K562 (cell line): ENCODE results near the gene VPS9D1. TPM values are rescaled to one million over a fixed set of nuclear protein-coding genes. Genes with fewer than 3 reads are reported as not detected.

Experiments used
- ATAC-seq: fragments of 200-7000 bp; cut with Tn5 transposase; 3 replicates; pipeline ENCODE4 v1.9.1; 2020; ENCODE audit warnings: moderate library complexity
- BruUV-seq: library from RNA; stranded (reverse); fragments of 400-500 nt; replicated peaks from 2 replicates; lab custom pipeline; 2021; lab: Mats Ljungman, UMichigan
- CTCF ChIA-PET: fragments of 300-600 bp; formaldehyde crosslinking; extraction: SDS; loops from one replicate; lab custom pipeline; 2021; ENCODE audit warnings: low intra/inter-chr PET ratio; lab: Yijun Ruan, JAX
- POLR2A ChIA-PET: fragments of 300-600, 350-650 bp; sonication (Branson Sonifier 250); formaldehyde crosslinking; extraction: SDS; loops from one replicate; lab custom pipeline; 2021; ENCODE audit warnings: antibody characterized with exemption, inconsistent platforms; lab: Yijun Ruan, JAX
- DNase-seq, 4 experiments: peaks; one replicate each; pipeline versions ENCODE4 v3.0.0 to v3.0.0-alpha.2; 2011 to 2018; ENCODE audit warnings: low spot score in 3 of 4, mixed read lengths in 3 of 4; ENCODE audit errors: extremely low read depth in 1 of 4
- FAIRE-seq: peaks from 2 replicates; lab custom pipeline; 2011; peaks lifted over from hg19 to GRCh38; lab: Jason Lieb, UNC
- H2AFZ ChIP-seq: 2 replicates; pipeline ENCODE4 v1.6.0; 2011; ENCODE audit warnings: low read depth, low read length, control low read depth, inconsistent platforms
- H3K27ac ChIP-seq: fragments of 200-600 bp; 3 replicates; pipeline ENCODE4 v1.8.0; 2011; ENCODE audit warnings: low read depth, mild to moderate bottlenecking, control low read depth, inconsistent platforms, low read length, moderate library complexity, mixed read lengths; ENCODE audit errors: extremely low read depth
- H3K27me3 ChIP-seq, 2 experiments: fragments of 300-600 bp in 1 of 2; 2 replicates in 1 of 2; 3 replicates in 1 of 2; pipeline versions ENCODE4 v1.6.0 to v1.8.0; 2011; ENCODE audit warnings: inconsistent platforms in 2 of 2, low read length in 2 of 2, mild to moderate bottlenecking in 1 of 2, mixed read lengths in 1 of 2, moderate library complexity in 1 of 2; ENCODE audit not compliant: control insufficient read depth in 2 of 2, insufficient read depth in 2 of 2
- H3K36me3 ChIP-seq: fragments of 300-600 bp; 3 replicates; pipeline ENCODE4 v1.8.0; 2011; ENCODE audit warnings: mild to moderate bottlenecking, low read length, inconsistent platforms; ENCODE audit not compliant: control insufficient read depth, insufficient read depth
- H3K4me1 ChIP-seq, 2 experiments: fragments of 200-600 bp in 1 of 2; replicated peaks in 1 of 2; 2 replicates in 1 of 2; 3 replicates in 1 of 2; pipeline versions ENCODE4 v1.5.1 to v1.8.0; 2011; ENCODE audit warnings: inconsistent platforms in 2 of 2, low read length in 2 of 2, mild to moderate bottlenecking in 1 of 2, mixed read lengths in 1 of 2, moderate library complexity in 1 of 2; ENCODE audit not compliant: control insufficient read depth in 2 of 2, insufficient read depth in 2 of 2
- H3K4me2 ChIP-seq: 2 replicates; pipeline ENCODE4 v1.6.1; 2011; ENCODE audit warnings: low read length, control low read depth, inconsistent platforms, mixed read lengths; ENCODE audit not compliant: insufficient read depth
- H3K4me3 ChIP-seq: fragments of 200-600 bp; sonication (generic), shearing (Covaris generic); 2 replicates; pipeline ENCODE4 v1.5.1; 2016; ENCODE audit warnings: control low read depth, inconsistent platforms
- H3K79me2 ChIP-seq: fragments of 200-600 bp; 3 replicates; pipeline ENCODE4 v1.8.0; 2011; ENCODE audit warnings: low read length, inconsistent platforms; ENCODE audit not compliant: control insufficient read depth, insufficient read depth
- H3K9ac ChIP-seq, 2 experiments: 2 replicates each; pipeline versions ENCODE4 v1.6.0 to v1.6.1; 2011; ENCODE audit warnings: low read depth in 2 of 2, low read length in 2 of 2, control low read depth in 1 of 2, inconsistent platforms in 1 of 2, mild to moderate bottlenecking in 1 of 2, mixed read lengths in 1 of 2; ENCODE audit not compliant: insufficient read depth in 1 of 2
- H3K9me1 ChIP-seq: one replicate; pipeline ENCODE4 v1.6.0; 2011; ENCODE audit warnings: inconsistent platforms, mild to moderate bottlenecking, low read length, moderate library complexity; ENCODE audit not compliant: control insufficient read depth, insufficient read depth
- H3K9me3 ChIP-seq: replicated peaks from 2 replicates; pipeline ENCODE4 v1.5.1; 2011; ENCODE audit warnings: low read depth, low read length, inconsistent platforms; ENCODE audit not compliant: control insufficient read depth, insufficient read depth
- H4K20me1 ChIP-seq: replicated peaks from 2 replicates; pipeline ENCODE4 v1.6.1; 2011; ENCODE audit warnings: low read length, inconsistent platforms, mixed read lengths; ENCODE audit not compliant: control insufficient read depth, insufficient read depth
- BACH1 ChIP-seq: fragments of 200-800 bp; sonication (Bioruptor generic); IDR thresholded peaks from 2 replicates; pipeline ENCODE4 v1.6.1; 2016; ENCODE audit warnings: missing genetic modification characterization, missing compliant biosample characterization
- BHLHE40 ChIP-seq: IDR thresholded peaks from 2 replicates; pipeline ENCODE4 v1.6.1; 2011; ENCODE audit warnings: low read length, improper control_type of control experiment
- FOXJ2 ChIP-seq: fragments of 200-800 bp; sonication (Bioruptor generic); IDR thresholded peaks from 2 replicates; pipeline ENCODE4 v1.6.1; 2016; ENCODE audit warnings: missing genetic modification characterization, missing compliant biosample characterization
- ILF3 ChIP-seq: fragments of 450-650 bp; IDR thresholded peaks from 2 replicates; pipeline ENCODE4 v1.6.1; 2018; ENCODE audit warnings: antibody characterized with exemption, mild to moderate bottlenecking, moderate library complexity, borderline replicate concordance
- L3MBTL2 ChIP-seq: fragments of 450-650 bp; IDR thresholded peaks from 2 replicates; pipeline ENCODE4 v1.6.1; 2016; ENCODE audit warnings: mild to moderate bottlenecking, moderate library complexity
- SMAD1 ChIP-seq: fragments of 150-350 bp; IDR thresholded peaks from 2 replicates; pipeline ENCODE4 v1.6.1; 2014; ENCODE audit warnings: low read length, low read depth; ENCODE audit not compliant: partially characterized antibody
- TAF15 ChIP-seq: fragments of 200-400 bp; formaldehyde crosslinking; IDR thresholded peaks from 2 replicates; pipeline ENCODE4 v1.6.1; 2017; ENCODE audit warnings: mild to moderate bottlenecking, low read depth, low read length, moderate library complexity
- ZNF175 ChIP-seq: fragments of 200-800 bp; sonication (Bioruptor generic); IDR thresholded peaks from 2 replicates; pipeline ENCODE4 v1.6.1; 2016; ENCODE audit warnings: low read depth, mild to moderate bottlenecking, missing genetic modification characterization, missing compliant biosample characterization
- WGBS: fragments of 100-300 bp; shearing (Covaris generic); methylation state at CpG from one replicate; pipeline ENCODE4 v1.1.6; 2016; ENCODE audit warnings: low coverage, mixed read lengths; ENCODE audit not compliant: insufficient coverage; ENCODE audit errors: missing lambda C conversion rate; 5-methylcytosine and 5-hydroxymethylcytosine counted together
- in situ Hi-C: fragments of 300-500 bp; cut with MboI; formaldehyde crosslinking; loops from 4 replicates; pipeline ENCODE4 v1.15.0; 2018; ENCODE audit warnings: inconsistent platforms, mixed read lengths
- intact Hi-C: fragments of 100-400 bp; cut with micrococcal nuclease; formaldehyde crosslinking; loops from 2 replicates; pipeline ENCODE4 v1.14.2; 2022
- polyA plus RNA-seq, 8 experiments: library from polyadenylated mRNA; depleted of rRNA in 4 of 8; stranded (reverse) in 5 of 8; unstranded in 3 of 8; fragments of >200 nt; fragmentation: Nextera tagmentation in 2 of 8; fragmentation: Illumina TruSeq in 1 of 8; extraction: Ambion mirVana in 2 of 8; extraction: Trizol in 1 of 8; gene quantifications; 2 replicates each; pipeline versions ENCODE4 v1.2.1 to v1.2.3, GENCODE V29; 2011 to 2014; ENCODE audit warnings: inconsistent platforms in 1 of 8, missing spikeins in 1 of 8
- total RNA-seq, 7 experiments: library from RNA; depleted of rRNA in 6 of 7; stranded (reverse); fragments of >200 nt in 6 of 7; fragmentation: Illumina TruSeq in 2 of 7; extraction: Trizol in 2 of 7; gene quantifications; 2 replicates each; pipeline versions ENCODE4 v1.2.1 to v1.2.3, GENCODE V29; 2011 to 2021; ENCODE audit warnings: low replicate concordance in 1 of 7
- TF ChIP-seq, protein P1 (sequence below): fragments of 450-650 bp; formaldehyde crosslinking; IDR thresholded peaks from 2 replicates; pipeline ENCODE4 v1.4.0; 2020; ENCODE audit warnings: mild to moderate bottlenecking, moderate library complexity
- TF ChIP-seq, protein P2 (sequence below): fragments of 250-450 bp; sonication (Bioruptor Pico); IDR thresholded peaks from 2 replicates; pipeline ENCODE4 v1.4.0; 2020; ENCODE audit warnings: mild to moderate bottlenecking, moderate library complexity, borderline replicate concordance
- TF ChIP-seq, protein P3 (sequence below): fragments of 450-650 bp; IDR thresholded peaks from 2 replicates; pipeline ENCODE4 v1.6.1; 2017; ENCODE audit warnings: mild to moderate bottlenecking, moderate library complexity
- TF ChIP-seq, protein P4 (sequence below): fragments of 450-650 bp; IDR thresholded peaks from 2 replicates; pipeline ENCODE4 v1.6.1; 2016; ENCODE audit warnings: antibody characterized with exemption

Gene VPS9D1
- total and polyA plus RNA-seq, 9 of the 15 experiments (the other 6 are each of a cell fraction or from before 2014, with no cell fraction given), result 0.33 to 3.1 (median 1.1) TPM

DNA sequence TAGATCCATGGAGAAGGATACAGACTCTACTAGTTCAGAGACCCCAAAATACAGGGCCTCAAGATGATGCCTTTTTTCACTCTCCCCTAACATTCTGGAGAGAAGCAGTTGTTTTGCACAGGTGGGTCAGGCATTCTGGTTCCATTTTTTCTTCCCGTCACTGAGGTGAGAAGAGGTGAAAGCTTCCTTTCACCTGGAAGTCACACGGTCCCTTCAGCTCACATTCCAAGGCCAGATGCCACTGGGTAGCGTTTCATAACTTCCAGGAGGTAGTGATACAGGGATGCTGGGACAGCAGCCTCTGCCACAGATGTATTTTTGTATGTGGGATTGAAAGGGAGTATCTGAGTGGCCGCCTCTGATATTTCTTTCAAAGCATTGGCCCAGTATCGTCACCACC is 32.3 kb downstream of the VPS9D1 start:
- 0 out of 2 replicates have a peak, but pooled peaks cover 7% of the 10 kb centered on the region for H4K20me1 ChIP-seq
- ChIA-PET CTCF (no interaction called here), POLR2A (interaction anchor here (1.0 to 1.5 kb wide), 3 partner anchors 8 to 12 kb away, joined by 3 to 5 read pairs (median 4); no protein-coding TSS in a partner anchor)
- H3K9me3 ChIP-seq, result 0 out of 2 replicates have a peak, but pooled peaks cover 3% of the 10 kb centered on the region
- peaks cover 6 to 33% of the 10 kb centered on the region in 2 experiments for H3K4me1 ChIP-seq
- no peak for ATAC-seq
- no TSS peak for BruUV-seq
- H3K27me3 ChIP-seq, result no peaks in the 10 kb centered on the region
- in situ Hi-C loops, result no loop called here
- no peak overlapping the region for H3K4me3 ChIP-seq
- FAIRE-seq, result no peak
- H3K4me2 ChIP-seq, result no peak overlapping the region
- peaks cover 25% of the 10 kb centered on the region for H3K79me2 ChIP-seq
- peaks cover 48% of the 10 kb centered on the region; the same call in 2 of the 3 replicates for H3K36me3 ChIP-seq
- H3K27ac ChIP-seq, result no peak overlapping the region
- no peak overlapping the region for H3K9ac ChIP-seq
- H2AFZ ChIP-seq, result no peak overlapping the region
- WGBS, result 89% methylated on average over 5 of the region's 5 CpGs
- DNase-seq, result no peak
- no peaks in the 10 kb centered on the region for H3K9me1 ChIP-seq
- intact Hi-C loops, result no loop called here
- TF ChIP-seq SMAD1, result no peak
- TF ChIP-seq TAF15, result no peak
- TF ChIP-seq BACH1, result no peak
- no peak for TF ChIP-seq ILF3
- TF ChIP-seq, protein P1, sequence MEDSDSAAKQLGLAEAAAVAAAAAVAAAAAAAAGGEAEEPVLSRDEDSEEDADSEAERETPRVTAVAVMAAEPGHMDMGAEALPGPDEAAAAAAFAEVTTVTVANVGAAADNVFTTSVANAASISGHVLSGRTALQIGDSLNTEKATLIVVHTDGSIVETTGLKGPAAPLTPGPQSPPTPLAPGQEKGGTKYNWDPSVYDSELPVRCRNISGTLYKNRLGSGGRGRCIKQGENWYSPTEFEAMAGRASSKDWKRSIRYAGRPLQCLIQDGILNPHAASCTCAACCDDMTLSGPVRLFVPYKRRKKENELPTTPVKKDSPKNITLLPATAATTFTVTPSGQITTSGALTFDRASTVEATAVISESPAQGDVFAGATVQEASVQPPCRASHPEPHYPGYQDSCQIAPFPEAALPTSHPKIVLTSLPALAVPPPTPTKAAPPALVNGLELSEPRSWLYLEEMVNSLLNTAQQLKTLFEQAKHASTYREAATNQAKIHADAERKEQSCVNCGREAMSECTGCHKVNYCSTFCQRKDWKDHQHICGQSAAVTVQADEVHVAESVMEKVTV (CRISPR knock-in tag), result no peak
- TF ChIP-seq, protein P2, sequence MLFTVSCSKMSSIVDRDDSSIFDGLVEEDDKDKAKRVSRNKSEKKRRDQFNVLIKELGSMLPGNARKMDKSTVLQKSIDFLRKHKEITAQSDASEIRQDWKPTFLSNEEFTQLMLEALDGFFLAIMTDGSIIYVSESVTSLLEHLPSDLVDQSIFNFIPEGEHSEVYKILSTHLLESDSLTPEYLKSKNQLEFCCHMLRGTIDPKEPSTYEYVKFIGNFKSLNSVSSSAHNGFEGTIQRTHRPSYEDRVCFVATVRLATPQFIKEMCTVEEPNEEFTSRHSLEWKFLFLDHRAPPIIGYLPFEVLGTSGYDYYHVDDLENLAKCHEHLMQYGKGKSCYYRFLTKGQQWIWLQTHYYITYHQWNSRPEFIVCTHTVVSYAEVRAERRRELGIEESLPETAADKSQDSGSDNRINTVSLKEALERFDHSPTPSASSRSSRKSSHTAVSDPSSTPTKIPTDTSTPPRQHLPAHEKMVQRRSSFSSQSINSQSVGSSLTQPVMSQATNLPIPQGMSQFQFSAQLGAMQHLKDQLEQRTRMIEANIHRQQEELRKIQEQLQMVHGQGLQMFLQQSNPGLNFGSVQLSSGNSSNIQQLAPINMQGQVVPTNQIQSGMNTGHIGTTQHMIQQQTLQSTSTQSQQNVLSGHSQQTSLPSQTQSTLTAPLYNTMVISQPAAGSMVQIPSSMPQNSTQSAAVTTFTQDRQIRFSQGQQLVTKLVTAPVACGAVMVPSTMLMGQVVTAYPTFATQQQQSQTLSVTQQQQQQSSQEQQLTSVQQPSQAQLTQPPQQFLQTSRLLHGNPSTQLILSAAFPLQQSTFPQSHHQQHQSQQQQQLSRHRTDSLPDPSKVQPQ (CRISPR knock-in tag), result no peak
- TF ChIP-seq FOXJ2 (tag), result no peak
- TF ChIP-seq, protein P3, sequence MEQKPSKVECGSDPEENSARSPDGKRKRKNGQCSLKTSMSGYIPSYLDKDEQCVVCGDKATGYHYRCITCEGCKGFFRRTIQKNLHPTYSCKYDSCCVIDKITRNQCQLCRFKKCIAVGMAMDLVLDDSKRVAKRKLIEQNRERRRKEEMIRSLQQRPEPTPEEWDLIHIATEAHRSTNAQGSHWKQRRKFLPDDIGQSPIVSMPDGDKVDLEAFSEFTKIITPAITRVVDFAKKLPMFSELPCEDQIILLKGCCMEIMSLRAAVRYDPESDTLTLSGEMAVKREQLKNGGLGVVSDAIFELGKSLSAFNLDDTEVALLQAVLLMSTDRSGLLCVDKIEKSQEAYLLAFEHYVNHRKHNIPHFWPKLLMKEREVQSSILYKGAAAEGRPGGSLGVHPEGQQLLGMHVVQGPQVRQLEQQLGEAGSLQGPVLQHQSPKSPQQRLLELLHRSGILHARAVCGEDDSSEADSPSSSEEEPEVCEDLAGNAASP, result no peak
- no peak for TF ChIP-seq ZNF175 (CRISPR knock-in tag)
- no peak for TF ChIP-seq L3MBTL2
- no peak for TF ChIP-seq BHLHE40
- TF ChIP-seq, protein P4, sequence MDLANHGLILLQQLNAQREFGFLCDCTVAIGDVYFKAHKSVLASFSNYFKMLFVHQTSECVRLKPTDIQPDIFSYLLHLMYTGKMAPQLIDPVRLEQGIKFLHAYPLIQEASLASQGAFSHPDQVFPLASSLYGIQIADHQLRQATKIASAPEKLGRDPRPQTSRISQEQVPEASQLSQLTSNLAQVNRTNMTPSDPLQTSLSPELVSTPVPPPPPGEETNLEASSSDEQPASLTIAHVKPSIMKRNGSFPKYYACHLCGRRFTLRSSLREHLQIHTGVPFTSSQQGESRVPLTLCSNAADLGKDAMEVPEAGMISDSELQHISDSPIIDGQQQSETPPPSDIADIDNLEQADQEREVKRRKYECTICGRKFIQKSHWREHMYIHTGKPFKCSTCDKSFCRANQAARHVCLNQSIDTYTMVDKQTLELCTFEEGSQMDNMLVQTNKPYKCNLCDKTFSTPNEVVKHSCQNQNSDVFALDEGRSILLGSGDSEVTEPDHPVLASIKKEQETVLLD, result no peak
